Calu3 (cell line): ENCODE results near the gene TFB1M. TPM values are rescaled to one million over a fixed set of nuclear protein-coding genes. Genes with fewer than 3 reads are reported as not detected.

Source experiments
- BruUV-seq: library from RNA; stranded (reverse); fragments of 400-500 nt; replicated peaks from 2 replicates; lab custom pipeline; 2021; lab: Mats Ljungman, UMichigan
- CTCF ChIA-PET: fragments of 300-600 bp; sonication (Branson Sonifier 250); formaldehyde crosslinking; loops from one replicate; lab custom pipeline; 2022; ENCODE audit warnings: antibody characterized with exemption; lab: Charles Lee
- DNase-seq: peaks from one replicate; pipeline ENCODE4 v3.0.0; 2022
- H3K27ac Mint-ChIP-seq: one replicate; pipeline ENCODE4 v1.8.0; 2022; ENCODE audit warnings: mixed read lengths; ENCODE audit not compliant: unreplicated experiment
- H3K27me3 Mint-ChIP-seq: one replicate; pipeline ENCODE4 v1.8.0; 2022; ENCODE audit warnings: mixed read lengths; ENCODE audit not compliant: unreplicated experiment
- H3K36me3 Mint-ChIP-seq: one replicate; pipeline ENCODE4 v1.8.0; 2022; ENCODE audit warnings: mild to moderate bottlenecking, moderate library complexity, mixed read lengths; ENCODE audit not compliant: insufficient read depth, unreplicated experiment
- H3K4me1 Mint-ChIP-seq: one replicate; pipeline ENCODE4 v1.8.0; 2022; ENCODE audit warnings: mild to moderate bottlenecking, low read depth, mixed read lengths; ENCODE audit not compliant: unreplicated experiment
- H3K4me3 Mint-ChIP-seq: one replicate; pipeline ENCODE4 v1.8.0; 2022; ENCODE audit warnings: mild to moderate bottlenecking, low read depth, moderate library complexity, mixed read lengths; ENCODE audit not compliant: unreplicated experiment
- H3K9me3 Mint-ChIP-seq: one replicate; pipeline ENCODE4 v1.8.0; 2022; ENCODE audit warnings: low read depth, mixed read lengths; ENCODE audit not compliant: unreplicated experiment
- CTCF ChIP-seq: fragments of 200-600 bp; IDR thresholded peaks from one replicate; pipeline ENCODE4 v1.8.0; 2022; ENCODE audit warnings: antibody characterized with exemption; ENCODE audit not compliant: unreplicated experiment
- intact Hi-C: fragments of 100-400 bp; cut with micrococcal nuclease; formaldehyde crosslinking; loops from one replicate; pipeline ENCODE4 v1.10.0; 2022; ENCODE audit not compliant: unreplicated experiment
- total RNA-seq: library from RNA; stranded (reverse); gene quantifications from 2 replicates; pipeline ENCODE4 v1.2.3, GENCODE V29; 2022

Gene TFB1M
- total RNA-seq, 1 experiment from 2014 or later: 27.4 TPM

GRCh38 chr6:155212106-155212505 lies 102.2 kb downstream of the TFB1M start:
- H3K27me3 Mint-ChIP-seq: no peaks in the 10 kb centered on the region
- BruUV-seq: no TSS peak

GRCh38 chr6:155207223-155207622 lies 107.1 kb downstream of the TFB1M start:
- H3K4me1 Mint-ChIP-seq: no peaks in the 10 kb centered on the region
- H3K27me3 Mint-ChIP-seq: no peaks in the 10 kb centered on the region
- H3K9me3 Mint-ChIP-seq: no peaks in the 10 kb centered on the region
- H3K27ac Mint-ChIP-seq: no peak overlapping the region
- BruUV-seq: no TSS peak
- TF ChIP-seq CTCF: no peak
- H3K36me3 Mint-ChIP-seq: no peaks in the 10 kb centered on the region
- no peak for DNase-seq
- no peak overlapping the region for H3K4me3 Mint-ChIP-seq
- CTCF ChIA-PET: no interaction called here
- intact Hi-C loops: no loop called here

More at GRCh38 chr6:155212106-155212505, 102.2 kb downstream of the TFB1M start:
- no peak for DNase-seq
- CTCF ChIA-PET: no interaction called here
- intact Hi-C loops: no loop called here
- H3K36me3 Mint-ChIP-seq: no peaks in the 10 kb centered on the region
- H3K9me3 Mint-ChIP-seq: no peaks in the 10 kb centered on the region
- H3K4me3 Mint-ChIP-seq: no peak overlapping the region
- TF ChIP-seq CTCF: no peak
- H3K27ac Mint-ChIP-seq: no peak overlapping the region
- no peaks in the 10 kb centered on the region for H3K4me1 Mint-ChIP-seq

Other genes with a start within 250 kb of the TFB1M start
- gene CLDN20, start 50.5 kb downstream of the TFB1M start, total RNA-seq: not detected in 2 replicates
- not detected in 2 replicates for gene NOX3, start 141.4 kb upstream of the TFB1M start, total RNA-seq